GM15510 (cell line): ENCODE data around the gene LRRC46.

Experiments used
- POLR2A ChIP-seq: IDR thresholded peaks from 3 replicates; pipeline ENCODE4 v1.6.1; 2011; ENCODE audit warnings: borderline replicate concordance; ENCODE audit not compliant: insufficient read length; ENCODE audit errors: extremely low read depth

Gene LRRC46

GRCh38 chr17:47815106-47815918, 16.2 kb upstream of the LRRC46 start:
- no peak for TF ChIP-seq POLR2A

GRCh38 chr17:47816111-47816735, 15.2 kb upstream of the LRRC46 start:
- TF ChIP-seq POLR2A, result no peak

GRCh38 chr17:47816947-47817346, 14.5 kb upstream of the LRRC46 start:
- TF ChIP-seq POLR2A, result no peak

- TF ChIP-seq POLR2A, result no peak
These were observed 13.3 kb upstream of the LRRC46 start for GRCh38 chr17:47818002-47818695.

- no peak for TF ChIP-seq POLR2A
These were observed 12.0 kb upstream of the LRRC46 start for GRCh38 chr17:47819475-47819874.

- no peak for TF ChIP-seq POLR2A
These were observed 11.3 kb upstream of the LRRC46 start for GRCh38 chr17:47820033-47820789.

- TF ChIP-seq POLR2A, result no peak
These were observed 10.4 kb upstream of the LRRC46 start for GRCh38 chr17:47821031-47821423.

GRCh38 chr17:47821424-47822391, 9.8 kb upstream of the LRRC46 start, which contains the start of gene OSBPL7:
Gene OSBPL7, minus strand, starts transcription at chr17:47821794. Its CDS starts 1,516 bp downstream, at chr17:47820278.
- peak; percentile 80 for TF ChIP-seq POLR2A

GRCh38 chr17:47822785-47823184, 8.7 kb upstream of the LRRC46 start:
- TF ChIP-seq POLR2A, result no peak

GRCh38 chr17:47823519-47823918, 8.0 kb upstream of the LRRC46 start:
- no peak for TF ChIP-seq POLR2A

- TF ChIP-seq POLR2A, result no peak
These were observed 1.6 kb upstream of the LRRC46 start for GRCh38 chr17:47829870-47830269.

- TF ChIP-seq POLR2A, result no peak
These were observed 971 bp upstream of the LRRC46 start for GRCh38 chr17:47830396-47831002.

- TF ChIP-seq POLR2A, result no peak
These were observed 461 bp downstream of the LRRC46 start for GRCh38 chr17:47831934-47832327.
